HepG2 (cell line): ENCODE data around the gene MRRF. TPM values are rescaled to one million over a fixed set of nuclear protein-coding genes. Genes with fewer than 3 reads are reported as not detected.

ENCODE experiments used
- ATAC-seq: fragments of 200-7000 bp; cut with Tn5 transposase; 3 replicates; pipeline ENCODE4 v1.9.1; 2020; ENCODE audit warnings: mild to moderate bottlenecking, moderate library complexity
- BruUV-seq: library from RNA; stranded (reverse); fragments of 400-500 nt; replicated peaks from 2 replicates; lab custom pipeline; 2021; lab: Mats Ljungman, UMichigan
- CTCF ChIA-PET: fragments of 300-600 bp; formaldehyde crosslinking; extraction: SDS; loops from one replicate; lab custom pipeline; 2021; ENCODE audit warnings: low total read pairs, inconsistent platforms, low intra/inter-chr PET ratio; lab: Yijun Ruan, JAX
- POLR2A ChIA-PET: fragments of 350-600 bp; sonication (Branson Sonifier 250); formaldehyde crosslinking; loops from one replicate; lab custom pipeline; 2020; ENCODE audit warnings: antibody characterized with exemption, inconsistent platforms; lab: Yijun Ruan, JAX
- DNase-seq: peaks from one replicate; pipeline ENCODE4 v3.0.0-alpha.2; 2015; ENCODE audit warnings: low spot score
- FAIRE-seq: peaks from 3 replicates; lab custom pipeline; 2011; peaks lifted over from hg19 to GRCh38; lab: Jason Lieb, UNC
- H2AFZ ChIP-seq: one replicate; pipeline ENCODE4 v1.6.1; 2011; ENCODE audit warnings: low read length, inconsistent platforms
- H3K27ac ChIP-seq: fragments of 300-600 bp; 3 replicates; pipeline ENCODE4 v1.8.0; 2011; ENCODE audit warnings: mixed run types, mild to moderate bottlenecking, mixed read lengths, low read length, inconsistent platforms; ENCODE audit not compliant: insufficient read depth; ENCODE audit errors: extremely low read length
- H3K27me3 ChIP-seq, 2 experiments: fragments of 200-600 bp in 1 of 2; 2 replicates in 1 of 2; 3 replicates in 1 of 2; pipeline versions ENCODE4 v1.6.0 to v1.8.0; 2011; ENCODE audit warnings: low read length in 2 of 2, mild to moderate bottlenecking in 2 of 2, moderate library complexity in 2 of 2, inconsistent platforms in 1 of 2; ENCODE audit not compliant: insufficient read depth in 2 of 2, control insufficient read depth in 1 of 2
- H3K36me3 ChIP-seq, 2 experiments: fragments of 200-600 bp in 1 of 2; replicated peaks in 1 of 2; 2 replicates in 1 of 2; 3 replicates in 1 of 2; pipeline versions ENCODE4 v1.5.1 to v1.8.0; 2011; ENCODE audit warnings: low read length in 2 of 2, inconsistent platforms in 1 of 2; ENCODE audit not compliant: insufficient read depth in 2 of 2, control insufficient read depth in 1 of 2
- H3K4me1 ChIP-seq: 2 replicates; pipeline ENCODE4 v1.5.1; 2012; ENCODE audit warnings: low read length, inconsistent platforms; ENCODE audit not compliant: insufficient read depth
- H3K4me2 ChIP-seq: 2 replicates; pipeline ENCODE4 v1.6.0; 2011; ENCODE audit warnings: low read depth, low read length, inconsistent platforms
- H3K4me3 ChIP-seq, 3 experiments: fragments of 200-600 bp in 1 of 3; sonication (generic), shearing (Covaris generic) in 1 of 3; replicated peaks in 1 of 3; 2 replicates each; pipeline ENCODE4 v1.5.1; 2011 to 2016; ENCODE audit warnings: low read length in 3 of 3, inconsistent platforms in 2 of 3, low read depth in 2 of 3, mild to moderate bottlenecking in 2 of 3, control low read depth in 1 of 3, mixed read lengths in 1 of 3; ENCODE audit not compliant: insufficient read depth in 1 of 3
- H3K79me2 ChIP-seq: one replicate; pipeline ENCODE4 v1.6.1; 2011; ENCODE audit warnings: low read length, inconsistent platforms; ENCODE audit not compliant: insufficient read depth
- H3K9ac ChIP-seq: 2 replicates; pipeline ENCODE4 v1.6.0; 2011; ENCODE audit warnings: mild to moderate bottlenecking, low read depth, low read length, inconsistent platforms; ENCODE audit not compliant: insufficient read depth
- H3K9me3 ChIP-seq: 2 replicates; pipeline ENCODE4 v1.5.1; 2012; ENCODE audit warnings: mild to moderate bottlenecking, low read length
- H4K20me1 ChIP-seq: 2 replicates; pipeline ENCODE4 v1.6.0; 2011; ENCODE audit warnings: inconsistent platforms, mild to moderate bottlenecking, low read length, moderate library complexity; ENCODE audit not compliant: insufficient read depth
- BCLAF1 ChIP-seq: fragments of 450-650 bp; IDR thresholded peaks from 2 replicates; pipeline ENCODE4 v1.6.1; 2017; ENCODE audit warnings: mild to moderate bottlenecking
- EZH2 ChIP-seq: conservative IDR thresholded peaks from 2 replicates; pipeline ENCODE4 v1.6.1; 2012; ENCODE audit warnings: mild to moderate bottlenecking, low read depth, low read length, moderate library complexity
- GMEB2 ChIP-seq: IDR thresholded peaks from 2 replicates; pipeline ENCODE4 v1.6.1; 2016; ENCODE audit warnings: missing biosample characterization, missing genetic modification reagents, low read depth
- MTERF4 ChIP-seq: sonication (generic); formaldehyde crosslinking; IDR thresholded peaks from 2 replicates; pipeline ENCODE4 v1.8.0; 2023; ENCODE audit warnings: mild to moderate bottlenecking, missing genetic modification reagents
- POLR2G ChIP-seq: fragments of 200-400 bp; formaldehyde crosslinking; IDR thresholded peaks from 2 replicates; pipeline ENCODE4 v1.6.1; 2018; ENCODE audit warnings: mild to moderate bottlenecking, low read depth, low read length, moderate library complexity
- SAFB2 ChIP-seq: sonication (generic); formaldehyde crosslinking; IDR thresholded peaks from 2 replicates; pipeline ENCODE4 v1.5.1; 2020; ENCODE audit warnings: missing genetic modification reagents, low read depth, mild to moderate bottlenecking, borderline replicate concordance
- TSC22D2 ChIP-seq: sonication (generic); formaldehyde crosslinking; IDR thresholded peaks from 2 replicates; pipeline ENCODE4 v1.5.1; 2020; ENCODE audit warnings: missing genetic modification reagents, mild to moderate bottlenecking, borderline replicate concordance
- ZNF282 ChIP-seq: fragments of 450-650 bp; IDR thresholded peaks from 2 replicates; pipeline ENCODE4 v1.6.1; 2018; ENCODE audit not compliant: partially characterized antibody
- ZNF296 ChIP-seq: sonication (generic); formaldehyde crosslinking; conservative IDR thresholded peaks from 2 replicates; pipeline ENCODE4 v1.5.0; 2020; ENCODE audit warnings: mild to moderate bottlenecking, missing genetic modification reagents
- WGBS: methylation state at CpG from one replicate; pipeline ENCODE4 v1.1.6; 2017; ENCODE audit warnings: low lambda C conversion rate; 5-methylcytosine and 5-hydroxymethylcytosine counted together
- in situ Hi-C: cut with HindIII; loops from 2 replicates; pipeline ENCODE4 v1.10.0; 2017; ENCODE audit warnings: low pct_unique_long_range_greater_than_20kb; ENCODE audit not compliant: extremely low pct_ligation_motif_present
- intact Hi-C: fragments of 100-400 bp; cut with micrococcal nuclease; formaldehyde crosslinking; loops from one replicate; pipeline ENCODE4 v1.10.0; 2022; ENCODE audit not compliant: unreplicated experiment
- polyA plus RNA-seq, 8 experiments: library from polyadenylated mRNA; depleted of rRNA in 3 of 8; stranded (reverse) in 7 of 8; unstranded in 1 of 8; fragments of >200 nt; fragmentation: Illumina TruSeq in 4 of 8; extraction: Trizol in 4 of 8; gene quantifications; 2 replicates each; pipeline versions ENCODE4 v1.2.1 to v1.2.3, GENCODE V29; 2011 to 2016; ENCODE audit warnings: low read depth in 4 of 8, missing spikeins in 1 of 8, mixed read lengths in 1 of 8; ENCODE audit not compliant: insufficient read depth in 1 of 8
- total RNA-seq, 5 experiments: library from RNA; depleted of rRNA; stranded (reverse); fragments of >200 nt; fragmentation: Illumina TruSeq; extraction: Trizol; gene quantifications; 2 replicates each; pipeline ENCODE4 v1.2.3, GENCODE V29; 2016; ENCODE audit warnings: low read depth in 1 of 5

The MRRF gene
- total and polyA plus RNA-seq, 2 of the 13 experiments (the other 11 are each of a cell fraction or from before 2014, with no cell fraction given) = 37.3 to 44.3 TPM

- no peak for TF ChIP-seq GMEB2 (CRISPR knock-in tag)
- TF ChIP-seq MTERF4 = no peak
- TF ChIP-seq POLR2G = no peak
These were observed 9.9 kb upstream of the MRRF start (continued) for GRCh38 chr9:122254761-122255160.

- CTCF ChIA-PET = no interaction called here
- Histone ChIP-seq H3K27me3 (no peaks in the 10 kb centered on the region), H3K4me3 (no peak overlapping the region), H3K27ac (no peak overlapping the region), H3K79me2 (peaks cover 2% of the 10 kb centered on the region), H3K4me1 (peaks cover 4% of the 10 kb centered on the region), H4K20me1 (no peaks in the 10 kb centered on the region), H3K36me3 (peaks cover 14 to 32% of the 10 kb centered on the region in 2 experiments; a peak in 4 of 5 replicates), H3K9me3 (no peaks in the 10 kb centered on the region), H3K4me2 (no peak overlapping the region), H3K9ac (no peak overlapping the region), H2AFZ (no peak overlapping the region)
- intact Hi-C loops = no loop called here
- BruUV-seq = no TSS peak
- 95% methylated on average over 5 of the region's 5 CpGs for WGBS
- POLR2A ChIA-PET = no interaction called here
- no peak for ATAC-seq
- in situ Hi-C loops = no loop called here
- DNase-seq = no peak
- no peak for FAIRE-seq
- TF ChIP-seq EZH2 (no peak), ZNF296 (CRISPR knock-in tag) (no peak), ZNF282 (no peak), SAFB2 (no peak), BCLAF1 (no peak), TSC22D2 (CRISPR knock-in tag) (no peak)
These were observed 8.5 kb upstream of the MRRF start for GRCh38 chr9:122256206-122256605.
